HEK293 (cell line): ENCODE results near the gene AFF3.

ENCODE experiments used
- CTCF ChIA-PET: fragments of 350-600 bp; formaldehyde crosslinking; extraction: SDS; loops from one replicate; lab custom pipeline; 2021; ENCODE audit warnings: antibody characterized with exemption; lab: Yijun Ruan, JAX
- POLR2A ChIA-PET: fragments of 300-600 bp; formaldehyde crosslinking; extraction: SDS; loops from one replicate; lab custom pipeline; 2020; ENCODE audit warnings: antibody characterized with exemption, inconsistent platforms; lab: Yijun Ruan, JAX
- H3K27ac ChIP-seq: fragments of 200-500 bp; sonication (Bioruptor generic); 2 replicates; pipeline ENCODE4 v1.5.1; 2014; ENCODE audit warnings: low read depth, low read length, control low read depth, inconsistent platforms; ENCODE audit errors: extremely low read depth
- H3K36me3 ChIP-seq, 2 experiments: fragments of 200-500 bp in 1 of 2; sonication (Bioruptor generic) in 1 of 2; 1 replicate in 1 of 2; 2 replicates in 1 of 2; pipeline ENCODE4 v1.5.1; 2014 to 2017; ENCODE audit warnings: inconsistent platforms in 2 of 2, low read length in 2 of 2; ENCODE audit not compliant: control insufficient read depth in 2 of 2, insufficient read depth in 1 of 2
- H3K4me1 ChIP-seq: fragments of 200-500 bp; sonication (Bioruptor generic); 2 replicates; pipeline ENCODE4 v1.5.1; 2014; ENCODE audit warnings: mild to moderate bottlenecking, low read length, inconsistent platforms; ENCODE audit not compliant: control insufficient read depth, insufficient read depth
- H3K4me3 ChIP-seq: 2 replicates; pipeline ENCODE4 v1.5.1; 2011; ENCODE audit warnings: low read depth, mild to moderate bottlenecking, control low read depth, low read length, moderate library complexity
- H3K9me3 ChIP-seq: fragments of 200-500 bp; sonication (Bioruptor generic); 2 replicates; pipeline ENCODE4 v1.5.1; 2014; ENCODE audit warnings: low read depth, low read length, inconsistent platforms; ENCODE audit not compliant: control insufficient read depth, insufficient read depth
- BCL11B ChIP-seq: fragments of 450-650 bp; formaldehyde crosslinking; IDR thresholded peaks from 2 replicates; pipeline ENCODE4 v1.5.1; 2016; ENCODE audit warnings: low read depth, missing biosample characterization, missing genetic modification characterization
- GLIS1 ChIP-seq: fragments of 450-650 bp; formaldehyde crosslinking; IDR thresholded peaks from 2 replicates; pipeline ENCODE4 v1.5.1; 2016; ENCODE audit warnings: missing biosample characterization, missing genetic modification characterization
- KLF7 ChIP-seq: fragments of 450-650 bp; formaldehyde crosslinking; IDR thresholded peaks from 2 replicates; pipeline ENCODE4 v1.5.1; 2016; ENCODE audit warnings: missing biosample characterization, missing genetic modification characterization, borderline replicate concordance
- SALL2 ChIP-seq: fragments of 450-650 bp; formaldehyde crosslinking; IDR thresholded peaks from 2 replicates; pipeline ENCODE4 v1.5.0; 2017; ENCODE audit warnings: missing biosample characterization, mild to moderate bottlenecking, missing genetic modification characterization, borderline replicate concordance
- TRIM28 ChIP-seq: IDR thresholded peaks from 2 replicates; pipeline ENCODE4 v1.6.1; 2011; ENCODE audit warnings: low read length, control low read depth, borderline replicate concordance
- YY1 ChIP-seq: fragments of 450-650 bp; formaldehyde crosslinking; IDR thresholded peaks from 2 replicates; pipeline ENCODE4 v1.5.1; 2018; ENCODE audit warnings: missing biosample characterization, missing genetic modification characterization
- ZNF138 ChIP-seq: fragments of 450-650 bp; formaldehyde crosslinking; IDR thresholded peaks from 2 replicates; pipeline ENCODE4 v1.5.1; 2016; ENCODE audit warnings: missing biosample characterization, missing genetic modification characterization, borderline replicate concordance
- ZNF155 ChIP-seq: fragments of 450-650 bp; formaldehyde crosslinking; IDR thresholded peaks from 2 replicates; pipeline ENCODE4 v1.5.1; 2016; ENCODE audit warnings: missing biosample characterization, missing genetic modification characterization
- ZNF175 ChIP-seq: fragments of 450-650 bp; formaldehyde crosslinking; IDR thresholded peaks from 2 replicates; pipeline ENCODE4 v1.5.1; 2016; ENCODE audit warnings: missing biosample characterization, missing genetic modification characterization
- ZNF19 ChIP-seq: fragments of 450-650 bp; formaldehyde crosslinking; IDR thresholded peaks from 2 replicates; pipeline ENCODE4; 2016; ENCODE audit warnings: missing biosample characterization, missing genetic modification characterization, low read depth
- ZNF2 ChIP-seq: fragments of 450-650 bp; formaldehyde crosslinking; IDR thresholded peaks from 2 replicates; pipeline ENCODE4 v1.5.1; 2016; ENCODE audit warnings: missing biosample characterization, missing genetic modification characterization
- ZNF221 ChIP-seq: fragments of 450-650 bp; formaldehyde crosslinking; IDR thresholded peaks from 2 replicates; pipeline ENCODE4 v1.5.1; 2017; ENCODE audit warnings: missing biosample characterization, missing genetic modification characterization, borderline replicate concordance
- ZNF223 ChIP-seq: fragments of 450-650 bp; formaldehyde crosslinking; IDR thresholded peaks from 2 replicates; pipeline ENCODE4 v1.5.1; 2016; ENCODE audit warnings: missing biosample characterization, missing genetic modification characterization
- ZNF292 ChIP-seq: fragments of 450-650 bp; formaldehyde crosslinking; IDR thresholded peaks from 2 replicates; pipeline ENCODE4 v1.5.1; 2016; ENCODE audit warnings: low read depth, missing biosample characterization, missing genetic modification characterization, borderline replicate concordance
- ZNF302 ChIP-seq: fragments of 450-650 bp; formaldehyde crosslinking; IDR thresholded peaks from 2 replicates; pipeline ENCODE4 v1.5.1; 2016; ENCODE audit warnings: missing biosample characterization, missing genetic modification characterization, low read depth
- ZNF354C ChIP-seq: fragments of 450-650 bp; formaldehyde crosslinking; IDR thresholded peaks from 2 replicates; pipeline ENCODE4 v1.5.1; 2016; ENCODE audit warnings: missing biosample characterization, missing genetic modification characterization, low read depth, borderline replicate concordance
- ZNF416 ChIP-seq: fragments of 450-650 bp; formaldehyde crosslinking; IDR thresholded peaks from 2 replicates; pipeline ENCODE4 v1.5.1; 2016; ENCODE audit warnings: missing biosample characterization, missing genetic modification characterization
- ZNF558 ChIP-seq: fragments of 450-650 bp; formaldehyde crosslinking; IDR thresholded peaks from 2 replicates; pipeline ENCODE4 v1.5.1; 2016; ENCODE audit warnings: missing biosample characterization, missing genetic modification characterization
- ZNF658 ChIP-seq: fragments of 450-650 bp; formaldehyde crosslinking; IDR thresholded peaks from 2 replicates; pipeline ENCODE4; 2016; ENCODE audit warnings: missing biosample characterization, missing genetic modification characterization
- ZNF791 ChIP-seq: fragments of 450-650 bp; formaldehyde crosslinking; IDR thresholded peaks from 2 replicates; pipeline ENCODE4 v1.5.1; 2016; ENCODE audit warnings: missing biosample characterization, missing genetic modification characterization
- ZNF843 ChIP-seq: fragments of 450-650 bp; formaldehyde crosslinking; IDR thresholded peaks from 2 replicates; pipeline ENCODE4 v1.5.1; 2016; ENCODE audit warnings: missing biosample characterization, missing genetic modification characterization
- TF ChIP-seq, protein P1 (sequence below): fragments of 450-650 bp; formaldehyde crosslinking; IDR thresholded peaks from 2 replicates; pipeline ENCODE4 v1.5.1; 2017; ENCODE audit warnings: missing biosample characterization, missing genetic modification characterization
- TF ChIP-seq, protein P2 (sequence below): fragments of 450-650 bp; formaldehyde crosslinking; IDR thresholded peaks from 2 replicates; pipeline ENCODE4 v1.5.0; 2017; ENCODE audit warnings: missing biosample characterization, missing genetic modification characterization, borderline replicate concordance
- TF ChIP-seq, protein P3 (sequence below): sonication (generic); formaldehyde crosslinking; IDR thresholded peaks from 2 replicates; pipeline ENCODE4 v1.8.1; 2022; ENCODE audit warnings: mild to moderate bottlenecking, moderate library complexity, missing genetic modification reagents
- TF ChIP-seq, protein P4 (sequence below): fragments of 450-650 bp; formaldehyde crosslinking; IDR thresholded peaks from 2 replicates; pipeline ENCODE4 v1.5.1; 2016; ENCODE audit warnings: missing biosample characterization, missing genetic modification characterization
- TF ChIP-seq, protein P5 (sequence below): fragments of 450-650 bp; formaldehyde crosslinking; IDR thresholded peaks from 2 replicates; pipeline ENCODE4 v1.5.1; 2016; ENCODE audit warnings: missing biosample characterization, missing genetic modification characterization
- TF ChIP-seq, protein P6 (sequence below): fragments of 450-650 bp; formaldehyde crosslinking; IDR thresholded peaks from 2 replicates; pipeline ENCODE4 v1.5.1; 2016; ENCODE audit warnings: missing biosample characterization, missing genetic modification characterization

The AFF3 gene

DNA sequence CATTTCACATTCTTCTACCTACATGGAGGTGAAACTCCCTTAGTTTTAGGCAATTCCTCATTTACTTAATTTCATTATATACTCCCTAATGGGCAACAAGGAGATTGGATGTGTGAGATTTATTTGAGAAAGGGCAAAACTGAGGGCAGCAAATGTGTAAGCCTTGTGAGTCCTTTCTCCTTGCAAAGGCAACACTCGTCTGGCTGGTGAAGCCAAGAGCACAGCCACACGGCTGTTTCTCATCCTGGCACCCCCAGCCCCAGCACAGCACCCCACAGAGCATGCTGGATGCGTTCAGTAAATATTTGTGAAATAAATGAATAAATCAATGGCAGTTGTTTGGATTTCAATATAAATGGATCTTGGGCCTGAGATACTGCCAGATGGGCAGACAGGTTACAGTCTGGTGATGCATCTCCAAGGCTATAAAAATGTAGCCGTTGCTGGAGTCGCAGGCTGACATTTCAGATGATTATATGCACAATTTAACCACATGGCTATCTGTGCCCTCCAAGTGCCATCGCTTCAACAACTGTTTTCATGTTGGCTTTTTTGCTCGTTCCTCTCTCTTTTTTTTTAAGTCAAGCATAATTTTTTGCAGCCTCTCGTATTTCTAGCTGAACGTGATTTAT is 498.5 kb downstream of the AFF3 start:
- no peaks in the 10 kb centered on the region for H3K36me3 ChIP-seq
- CTCF ChIA-PET = no interaction called here
- TF ChIP-seq, protein P1, sequence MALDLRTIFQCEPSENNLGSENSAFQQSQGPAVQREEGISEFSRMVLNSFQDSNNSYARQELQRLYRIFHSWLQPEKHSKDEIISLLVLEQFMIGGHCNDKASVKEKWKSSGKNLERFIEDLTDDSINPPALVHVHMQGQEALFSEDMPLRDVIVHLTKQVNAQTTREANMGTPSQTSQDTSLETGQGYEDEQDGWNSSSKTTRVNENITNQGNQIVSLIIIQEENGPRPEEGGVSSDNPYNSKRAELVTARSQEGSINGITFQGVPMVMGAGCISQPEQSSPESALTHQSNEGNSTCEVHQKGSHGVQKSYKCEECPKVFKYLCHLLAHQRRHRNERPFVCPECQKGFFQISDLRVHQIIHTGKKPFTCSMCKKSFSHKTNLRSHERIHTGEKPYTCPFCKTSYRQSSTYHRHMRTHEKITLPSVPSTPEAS (tag by site-specific recombination) = no peak
- TF ChIP-seq TRIM28 (no peak), ZNF155 (tag by site-specific recombination) (no peak), ZNF2 (tag by site-specific recombination) (no peak), ZNF416 (tag by site-specific recombination) (no peak), ZNF292 (tag by site-specific recombination) (no peak), ZNF302 (tag by site-specific recombination) (no peak), BCL11B (tag by site-specific recombination) (no peak), ZNF19 (no peak), ZNF221 (tag by site-specific recombination) (no peak), ZNF791 (no peak), ZNF843 (no peak), ZNF138 (tag by site-specific recombination) (no peak), ZNF175 (no peak)
- TF ChIP-seq, protein P2, sequence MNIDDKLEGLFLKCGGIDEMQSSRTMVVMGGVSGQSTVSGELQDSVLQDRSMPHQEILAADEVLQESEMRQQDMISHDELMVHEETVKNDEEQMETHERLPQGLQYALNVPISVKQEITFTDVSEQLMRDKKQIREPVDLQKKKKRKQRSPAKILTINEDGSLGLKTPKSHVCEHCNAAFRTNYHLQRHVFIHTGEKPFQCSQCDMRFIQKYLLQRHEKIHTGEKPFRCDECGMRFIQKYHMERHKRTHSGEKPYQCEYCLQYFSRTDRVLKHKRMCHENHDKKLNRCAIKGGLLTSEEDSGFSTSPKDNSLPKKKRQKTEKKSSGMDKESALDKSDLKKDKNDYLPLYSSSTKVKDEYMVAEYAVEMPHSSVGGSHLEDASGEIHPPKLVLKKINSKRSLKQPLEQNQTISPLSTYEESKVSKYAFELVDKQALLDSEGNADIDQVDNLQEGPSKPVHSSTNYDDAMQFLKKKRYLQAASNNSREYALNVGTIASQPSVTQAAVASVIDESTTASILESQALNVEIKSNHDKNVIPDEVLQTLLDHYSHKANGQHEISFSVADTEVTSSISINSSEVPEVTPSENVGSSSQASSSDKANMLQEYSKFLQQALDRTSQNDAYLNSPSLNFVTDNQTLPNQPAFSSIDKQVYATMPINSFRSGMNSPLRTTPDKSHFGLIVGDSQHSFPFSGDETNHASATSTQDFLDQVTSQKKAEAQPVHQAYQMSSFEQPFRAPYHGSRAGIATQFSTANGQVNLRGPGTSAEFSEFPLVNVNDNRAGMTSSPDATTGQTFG = no peak
- TF ChIP-seq, protein P3, sequence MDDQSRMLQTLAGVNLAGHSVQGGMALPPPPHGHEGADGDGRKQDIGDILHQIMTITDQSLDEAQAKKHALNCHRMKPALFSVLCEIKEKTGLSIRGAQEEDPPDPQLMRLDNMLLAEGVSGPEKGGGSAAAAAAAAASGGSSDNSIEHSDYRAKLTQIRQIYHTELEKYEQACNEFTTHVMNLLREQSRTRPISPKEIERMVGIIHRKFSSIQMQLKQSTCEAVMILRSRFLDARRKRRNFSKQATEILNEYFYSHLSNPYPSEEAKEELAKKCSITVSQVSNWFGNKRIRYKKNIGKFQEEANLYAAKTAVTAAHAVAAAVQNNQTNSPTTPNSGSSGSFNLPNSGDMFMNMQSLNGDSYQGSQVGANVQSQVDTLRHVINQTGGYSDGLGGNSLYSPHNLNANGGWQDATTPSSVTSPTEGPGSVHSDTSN = no peak
- TF ChIP-seq, protein P4, sequence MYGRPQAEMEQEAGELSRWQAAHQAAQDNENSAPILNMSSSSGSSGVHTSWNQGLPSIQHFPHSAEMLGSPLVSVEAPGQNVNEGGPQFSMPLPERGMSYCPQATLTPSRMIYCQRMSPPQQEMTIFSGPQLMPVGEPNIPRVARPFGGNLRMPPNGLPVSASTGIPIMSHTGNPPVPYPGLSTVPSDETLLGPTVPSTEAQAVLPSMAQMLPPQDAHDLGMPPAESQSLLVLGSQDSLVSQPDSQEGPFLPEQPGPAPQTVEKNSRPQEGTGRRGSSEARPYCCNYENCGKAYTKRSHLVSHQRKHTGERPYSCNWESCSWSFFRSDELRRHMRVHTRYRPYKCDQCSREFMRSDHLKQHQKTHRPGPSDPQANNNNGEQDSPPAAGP (tag by site-specific recombination) = no peak
- TF ChIP-seq, protein P5, sequence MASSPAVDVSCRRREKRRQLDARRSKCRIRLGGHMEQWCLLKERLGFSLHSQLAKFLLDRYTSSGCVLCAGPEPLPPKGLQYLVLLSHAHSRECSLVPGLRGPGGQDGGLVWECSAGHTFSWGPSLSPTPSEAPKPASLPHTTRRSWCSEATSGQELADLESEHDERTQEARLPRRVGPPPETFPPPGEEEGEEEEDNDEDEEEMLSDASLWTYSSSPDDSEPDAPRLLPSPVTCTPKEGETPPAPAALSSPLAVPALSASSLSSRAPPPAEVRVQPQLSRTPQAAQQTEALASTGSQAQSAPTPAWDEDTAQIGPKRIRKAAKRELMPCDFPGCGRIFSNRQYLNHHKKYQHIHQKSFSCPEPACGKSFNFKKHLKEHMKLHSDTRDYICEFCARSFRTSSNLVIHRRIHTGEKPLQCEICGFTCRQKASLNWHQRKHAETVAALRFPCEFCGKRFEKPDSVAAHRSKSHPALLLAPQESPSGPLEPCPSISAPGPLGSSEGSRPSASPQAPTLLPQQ (tag by site-specific recombination) = no peak
- no peak overlapping the region for H3K27ac ChIP-seq
- H3K4me3 ChIP-seq = no peak overlapping the region
- H3K4me1 ChIP-seq = no peaks in the 10 kb centered on the region
- H3K9me3 ChIP-seq = no peaks in the 10 kb centered on the region
- POLR2A ChIA-PET = no interaction called here

DNA sequence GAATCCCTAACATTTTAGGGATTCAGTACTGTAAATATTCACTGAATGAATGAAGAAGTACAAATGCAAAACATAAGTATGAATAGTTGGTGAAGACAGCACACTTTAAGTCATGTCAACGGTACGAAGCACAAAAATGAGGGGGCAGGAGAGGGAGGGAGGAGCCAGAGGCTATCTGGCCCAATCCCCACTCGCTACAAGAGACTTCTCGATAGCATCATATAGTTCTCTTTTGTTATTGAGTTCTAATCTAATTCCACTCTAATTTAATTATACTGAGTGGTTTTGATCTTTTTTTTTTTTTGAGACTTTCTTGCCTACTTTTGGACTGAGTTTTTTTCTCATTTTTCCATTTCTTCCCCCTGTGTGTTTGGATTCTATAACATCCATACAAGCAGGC is 500.4 kb downstream of the AFF3 start:
- Histone ChIP-seq H3K4me1 (no peaks in the 10 kb centered on the region), H3K9me3 (no peaks in the 10 kb centered on the region), H3K36me3 (no peaks in the 10 kb centered on the region), H3K27ac (no peak overlapping the region), H3K4me3 (no peak overlapping the region)
- CTCF ChIA-PET = no interaction called here
- POLR2A ChIA-PET = no interaction called here
- TF ChIP-seq ZNF658 (tag by site-specific recombination) (no peak), YY1 (no peak), KLF7 (no peak), ZNF558 (no peak), ZNF221 (tag by site-specific recombination) (no peak), GLIS1 (tag by site-specific recombination) (no peak), SALL2 (tag by site-specific recombination) (no peak), ZNF223 (no peak), ZNF354C (tag by site-specific recombination) (no peak)
- TF ChIP-seq, protein P6, sequence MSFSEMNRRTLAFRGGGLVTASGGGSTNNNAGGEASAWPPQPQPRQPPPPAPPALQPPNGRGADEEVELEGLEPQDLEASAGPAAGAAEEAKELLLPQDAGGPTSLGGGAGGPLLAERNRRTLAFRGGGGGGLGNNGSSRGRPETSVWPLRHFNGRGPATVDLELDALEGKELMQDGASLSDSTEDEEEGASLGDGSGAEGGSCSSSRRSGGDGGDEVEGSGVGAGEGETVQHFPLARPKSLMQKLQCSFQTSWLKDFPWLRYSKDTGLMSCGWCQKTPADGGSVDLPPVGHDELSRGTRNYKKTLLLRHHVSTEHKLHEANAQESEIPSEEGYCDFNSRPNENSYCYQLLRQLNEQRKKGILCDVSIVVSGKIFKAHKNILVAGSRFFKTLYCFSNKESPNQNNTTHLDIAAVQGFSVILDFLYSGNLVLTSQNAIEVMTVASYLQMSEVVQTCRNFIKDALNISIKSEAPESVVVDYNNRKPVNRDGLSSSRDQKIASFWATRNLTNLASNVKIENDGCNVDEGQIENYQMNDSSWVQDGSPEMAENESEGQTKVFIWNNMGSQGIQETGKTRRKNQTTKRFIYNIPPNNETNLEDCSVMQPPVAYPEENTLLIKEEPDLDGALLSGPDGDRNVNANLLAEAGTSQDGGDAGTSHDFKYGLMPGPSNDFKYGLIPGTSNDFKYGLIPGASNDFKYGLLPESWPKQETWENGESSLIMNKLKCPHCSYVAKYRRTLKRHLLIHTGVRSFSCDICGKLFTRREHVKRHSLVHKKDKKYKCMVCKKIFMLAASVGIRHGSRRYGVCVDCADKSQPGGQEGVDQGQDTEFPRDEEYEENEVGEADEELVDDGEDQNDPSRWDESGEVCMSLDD (tag by site-specific recombination) = no peak
